GM18870 (cell line): Measurements from ENCODE around the gene CDC20B.

Experiments used
- ATAC-seq: cut with Tn5 transposase; IDR thresholded peaks from one replicate; pipeline ENCODE4 v1.9.1; 2021; ENCODE audit warnings: moderate library complexity; ENCODE audit not compliant: unreplicated experiment

Gene CDC20B

GRCh38 chr5:55172937-55173686, at the start of gene CDC20B:
Gene CDC20B (minus strand): TSS chr5:55173177. CDS start chr5:55173000, 177 bp downstream.
- peak; percentile 37 for ATAC-seq

- ATAC-seq = no peak
These were observed 49.4 kb upstream of the CDC20B start for GRCh38 chr5:55222092-55222984.

- no peak for ATAC-seq
These were observed 47.6 kb upstream of the CDC20B start for GRCh38 chr5:55220433-55221185.

- no peak for ATAC-seq
These were observed 46.8 kb upstream of the CDC20B start for GRCh38 chr5:55219770-55220169.

GRCh38 chr5:55218967-55219366, 46.0 kb upstream of the CDC20B start:
- no peak for ATAC-seq

GRCh38 chr5:55211184-55211874, 38.4 kb upstream of the CDC20B start:
- ATAC-seq = no peak

- ATAC-seq = no peak
These were observed 32.0 kb upstream of the CDC20B start for GRCh38 chr5:55205001-55205400.

- ATAC-seq = no peak
These were observed 18.2 kb upstream of the CDC20B start for GRCh38 chr5:55191165-55191564.

- no peak for ATAC-seq
These were observed 15.9 kb upstream of the CDC20B start for GRCh38 chr5:55188656-55189540.

GRCh38 chr5:55187370-55187769, 14.4 kb upstream of the CDC20B start:
- ATAC-seq = no peak

GRCh38 chr5:55180016-55180415, 7.0 kb upstream of the CDC20B start:
- no peak for ATAC-seq

- ATAC-seq = no peak
These were observed 4.1 kb upstream of the CDC20B start for GRCh38 chr5:55177078-55177477.

- ATAC-seq = no peak
These were observed 3.3 kb upstream of the CDC20B start for GRCh38 chr5:55176176-55176818.

GRCh38 chr5:55175781-55176175, 2.8 kb upstream of the CDC20B start:
- no peak for ATAC-seq

- peak; percentile 3 for ATAC-seq
These were observed 782 bp upstream of the CDC20B start for GRCh38 chr5:55173687-55174230.

GRCh38 chr5:55172051-55172899, 702 bp downstream of the CDC20B start:
- ATAC-seq = peak; percentile 78

GRCh38 chr5:55171471-55171870, 1.5 kb downstream of the CDC20B start:
- no peak for ATAC-seq

GRCh38 chr5:55162666-55163065, 10.3 kb downstream of the CDC20B start:
- ATAC-seq = no peak
